ENCODE results near the gene PDIA3. TPM values are rescaled to one million over a fixed set of nuclear protein-coding genes. Genes with fewer than 3 reads are reported as not detected.

The PDIA3 gene
- polyA plus RNA-seq, 3 donors = 101 to 305 (median 195) TPM

DNA sequence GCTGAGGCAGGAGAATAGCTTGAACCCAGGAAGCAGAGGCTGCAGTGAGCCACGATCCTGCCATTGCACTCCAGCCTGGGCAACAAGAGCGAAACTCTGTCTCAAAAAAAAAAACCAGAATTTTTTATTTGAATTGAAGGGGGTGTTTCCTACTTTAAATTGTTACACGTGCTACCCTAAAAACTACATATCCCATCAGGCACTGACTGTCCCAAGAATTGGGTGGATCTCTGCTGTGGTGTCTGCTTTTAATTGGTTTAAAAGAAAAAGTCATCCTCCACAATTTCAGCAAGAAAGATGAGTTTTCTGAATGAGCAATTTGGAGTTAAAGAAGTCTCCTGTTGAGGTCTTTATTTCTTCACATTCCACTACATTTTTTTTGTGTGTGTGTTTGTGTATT is 2.1 kb downstream of the PDIA3 start:
- intact Hi-C loops (cut with micrococcal nuclease) = loop anchor here in 1 of 2 donors (5.0 to 10.0 kb wide), 2 partner anchors 44 to 796 kb away; partner anchors contain the start of gene SERF2
- H3K4me3 ChIP-seq (replicated peaks in 1 of 3; ENCODE audit: low read depth in 2 of 3, low read length in 3 of 3) = peak overlapping the region in 1 of 3 experiments; percentile 82
- H3K27me3 ChIP-seq (ENCODE audit: control insufficient read depth in 2 of 2, insufficient read depth in 2 of 2, low read length in 2 of 2) = no peaks in the 10 kb centered on the region
- no peak overlapping the region for H3K9ac ChIP-seq (ENCODE audit: insufficient read depth, low read length, poor library complexity, severe bottlenecking)
- Mint-ChIP-seq H3K9me3 (no peaks in the 10 kb centered on the region), H3K4me3 (peak overlapping the region in 1 of 2 donors; percentile 54), H3K27ac (peak overlapping the region in 6 of 7 donors; percentile 9 to 93 (median 72)), H3K27me3 (ENCODE audit: low read depth in 3 of 3) (no peaks in the 10 kb centered on the region), H3K4me1 (peaks cover 41% of the 10 kb centered on the region), H3K36me3 (peaks cover 15 to 20% of the 10 kb centered on the region in 2 donors)
- TF ChIP-seq, protein P1, sequence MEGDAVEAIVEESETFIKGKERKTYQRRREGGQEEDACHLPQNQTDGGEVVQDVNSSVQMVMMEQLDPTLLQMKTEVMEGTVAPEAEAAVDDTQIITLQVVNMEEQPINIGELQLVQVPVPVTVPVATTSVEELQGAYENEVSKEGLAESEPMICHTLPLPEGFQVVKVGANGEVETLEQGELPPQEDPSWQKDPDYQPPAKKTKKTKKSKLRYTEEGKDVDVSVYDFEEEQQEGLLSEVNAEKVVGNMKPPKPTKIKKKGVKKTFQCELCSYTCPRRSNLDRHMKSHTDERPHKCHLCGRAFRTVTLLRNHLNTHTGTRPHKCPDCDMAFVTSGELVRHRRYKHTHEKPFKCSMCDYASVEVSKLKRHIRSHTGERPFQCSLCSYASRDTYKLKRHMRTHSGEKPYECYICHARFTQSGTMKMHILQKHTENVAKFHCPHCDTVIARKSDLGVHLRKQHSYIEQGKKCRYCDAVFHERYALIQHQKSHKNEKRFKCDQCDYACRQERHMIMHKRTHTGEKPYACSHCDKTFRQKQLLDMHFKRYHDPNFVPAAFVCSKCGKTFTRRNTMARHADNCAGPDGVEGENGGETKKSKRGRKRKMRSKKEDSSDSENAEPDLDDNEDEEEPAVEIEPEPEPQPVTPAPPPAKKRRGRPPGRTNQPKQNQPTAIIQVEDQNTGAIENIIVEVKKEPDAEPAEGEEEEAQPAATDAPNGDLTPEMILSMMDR (IDR thresholded peaks at IDR 0.05) = no peak
- peak in 1 of 3 donors; percentile 19 for DNase-seq
- peaks cover 8 to 24% of the 10 kb centered on the region in 2 donors for H3K36me3 ChIP-seq (replicated peaks in 1 of 2; ENCODE audit: control insufficient read depth in 1 of 2, insufficient read depth in 2 of 2, low read length in 2 of 2)
- H2AFZ ChIP-seq (ENCODE audit: insufficient read depth, low read depth, low read length, poor library complexity, severe bottlenecking) = no peak overlapping the region
- peaks cover 33 to 49% of the 10 kb centered on the region in 2 donors for H3K4me1 ChIP-seq (ENCODE audit: control insufficient read depth in 1 of 2, insufficient read depth in 2 of 2, low read length in 2 of 2)
- H3K27ac ChIP-seq (ENCODE audit: low read depth in 1 of 2, low read length in 2 of 2) = no peak overlapping the region
- peaks cover 64% of the 10 kb centered on the region for H4K20me1 ChIP-seq (ENCODE audit: insufficient read depth, low read length)
- no CpG with 5 or more reads among the region's 3 CpGs for WGBS (ENCODE audit: insufficient coverage)
- H3K9me3 ChIP-seq (replicated peaks in 1 of 2; ENCODE audit: control insufficient read depth in 1 of 2, insufficient read depth in 1 of 2, low read length in 2 of 2) = no peaks in the 10 kb centered on the region
- H3K79me2 ChIP-seq (ENCODE audit: insufficient read depth, low read length) = peaks cover 72% of the 10 kb centered on the region
- H3K4me2 ChIP-seq (replicated peaks; ENCODE audit: extremely low read depth, low read length, poor library complexity, severe bottlenecking) = no peak overlapping the region

DNA sequence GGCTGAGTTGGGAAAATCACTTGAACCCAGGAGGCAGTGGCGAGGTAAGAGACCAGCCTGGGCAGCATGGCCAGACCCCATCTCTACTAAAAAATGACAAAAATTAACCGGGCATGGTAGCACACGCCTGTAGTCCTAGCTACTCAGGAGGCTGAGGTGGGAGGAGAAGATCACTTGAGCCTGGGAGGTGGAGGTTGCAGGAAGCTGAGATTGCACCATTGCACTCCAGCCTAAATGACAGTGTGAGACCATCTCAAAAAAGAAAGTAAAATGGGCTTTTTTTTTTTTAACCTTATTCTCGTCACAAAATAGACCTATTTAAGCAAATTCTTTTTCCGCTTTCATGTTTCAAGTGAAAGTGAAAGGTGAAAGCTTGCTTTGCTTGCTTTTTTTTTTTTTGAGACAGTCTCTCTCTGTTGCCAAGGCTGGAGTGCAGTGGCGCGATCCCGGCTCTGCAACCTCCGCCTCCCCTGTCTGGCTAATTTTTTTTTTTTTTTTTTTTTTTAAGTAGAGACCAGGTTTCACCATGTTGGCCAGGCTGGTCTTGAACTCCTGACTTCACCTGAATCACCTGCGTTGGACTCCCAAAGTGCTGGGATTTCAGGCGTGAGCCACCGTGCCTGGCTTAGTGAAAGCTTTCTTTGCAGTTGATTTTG is 3.6 kb downstream of the PDIA3 start:
- H4K20me1 ChIP-seq (ENCODE audit: insufficient read depth, low read length) = peaks cover 79% of the 10 kb centered on the region

More for the DNA sequence above, 3.6 kb downstream of the PDIA3 start:
- H3K9ac ChIP-seq (ENCODE audit: insufficient read depth, low read length, poor library complexity, severe bottlenecking) = no peak overlapping the region
- H2AFZ ChIP-seq (ENCODE audit: insufficient read depth, low read depth, low read length, poor library complexity, severe bottlenecking) = no peak overlapping the region
- H3K4me2 ChIP-seq (replicated peaks; ENCODE audit: extremely low read depth, low read length, poor library complexity, severe bottlenecking) = peak overlapping the region; percentile 57
- no peaks in the 10 kb centered on the region for H3K27me3 ChIP-seq (ENCODE audit: control insufficient read depth in 2 of 2, insufficient read depth in 2 of 2, low read length in 2 of 2)
- H3K4me1 ChIP-seq (ENCODE audit: control insufficient read depth in 1 of 2, insufficient read depth in 2 of 2, low read length in 2 of 2) = peaks cover 33 to 44% of the 10 kb centered on the region in 2 donors
- H3K27ac ChIP-seq (ENCODE audit: low read depth in 1 of 2, low read length in 2 of 2) = peak overlapping the region; percentile 47 to 60
- DNase-seq = peak; percentile 49 to 59 (median 56)
- intact Hi-C loops (cut with micrococcal nuclease) = loop anchor here in 1 of 2 donors (5.0 to 10.0 kb wide), 2 partner anchors 42 to 795 kb away; partner anchors contain the start of gene SERF2
- H3K9me3 ChIP-seq (replicated peaks in 1 of 2; ENCODE audit: control insufficient read depth in 1 of 2, insufficient read depth in 1 of 2, low read length in 2 of 2) = no peaks in the 10 kb centered on the region
- Mint-ChIP-seq H3K27ac (peak overlapping the region; percentile 77 to 93 (median 89)), H3K36me3 (peaks cover 26 to 31% of the 10 kb centered on the region in 2 donors), H3K4me1 (peaks cover 35% of the 10 kb centered on the region), H3K27me3 (ENCODE audit: low read depth in 3 of 3) (no peaks in the 10 kb centered on the region), H3K4me3 (peak overlapping the region; percentile 71), H3K9me3 (no peaks in the 10 kb centered on the region)
- 100% methylated on average over 1 of the region's 12 CpGs for WGBS (ENCODE audit: insufficient coverage)
- H3K79me2 ChIP-seq (ENCODE audit: insufficient read depth, low read length) = peaks cover 86% of the 10 kb centered on the region
- peak overlapping the region; percentile 0 to 67 (median 31) for H3K4me3 ChIP-seq (replicated peaks in 1 of 3; ENCODE audit: low read depth in 2 of 3, low read length in 3 of 3)
- peaks cover 13 to 39% of the 10 kb centered on the region in 2 donors for H3K36me3 ChIP-seq (replicated peaks in 1 of 2; ENCODE audit: control insufficient read depth in 1 of 2, insufficient read depth in 2 of 2, low read length in 2 of 2)
- TF ChIP-seq, protein P1 (IDR thresholded peaks at IDR 0.05) = no peak
